G401 (cell line): ENCODE results near the gene CREBBP. TPM values are rescaled to one million over a fixed set of nuclear protein-coding genes. Genes with fewer than 3 reads are reported as not detected.

Experiments used
- DNase-seq: peaks from one replicate; pipeline ENCODE4 v3.0.0-alpha.2; 2015; ENCODE audit warnings: low spot score
- in situ Hi-C: cut with HindIII; loops from 2 replicates; pipeline ENCODE4 v1.10.0; 2016; ENCODE audit warnings: low sequenced_read_pairs, mixed read lengths
- total RNA-seq: library from RNA; depleted of rRNA; stranded (reverse); fragments of >200 nt; shearing (Covaris generic); gene quantifications from 2 replicates; pipeline ENCODE4 v1.2.3, GENCODE V29; 2014

CREBBP gene
- total RNA-seq, 1 experiment from 2014 or later: 8.6 TPM

DNA sequence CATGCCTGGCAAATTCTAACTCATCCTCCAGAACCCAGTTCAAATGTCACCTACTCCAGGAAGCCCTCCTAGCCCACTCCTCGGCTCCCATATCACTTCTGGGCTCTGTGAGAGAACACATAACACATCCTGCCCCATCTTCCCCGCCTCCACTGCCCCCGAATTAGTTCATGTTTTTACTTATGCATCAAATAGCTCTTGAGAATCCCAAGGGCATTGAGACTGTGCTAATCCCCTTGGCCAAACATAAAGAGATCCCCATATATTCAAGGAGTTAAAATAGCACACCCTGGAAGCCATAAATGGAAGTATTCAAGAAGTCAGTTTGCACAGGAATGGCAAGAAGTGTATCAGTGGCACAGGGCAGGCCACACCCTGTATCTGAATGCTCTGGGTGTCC is 2.0 kb upstream of the CREBBP start:
- in situ Hi-C loops: no loop called here
- no peak for DNase-seq

DNA sequence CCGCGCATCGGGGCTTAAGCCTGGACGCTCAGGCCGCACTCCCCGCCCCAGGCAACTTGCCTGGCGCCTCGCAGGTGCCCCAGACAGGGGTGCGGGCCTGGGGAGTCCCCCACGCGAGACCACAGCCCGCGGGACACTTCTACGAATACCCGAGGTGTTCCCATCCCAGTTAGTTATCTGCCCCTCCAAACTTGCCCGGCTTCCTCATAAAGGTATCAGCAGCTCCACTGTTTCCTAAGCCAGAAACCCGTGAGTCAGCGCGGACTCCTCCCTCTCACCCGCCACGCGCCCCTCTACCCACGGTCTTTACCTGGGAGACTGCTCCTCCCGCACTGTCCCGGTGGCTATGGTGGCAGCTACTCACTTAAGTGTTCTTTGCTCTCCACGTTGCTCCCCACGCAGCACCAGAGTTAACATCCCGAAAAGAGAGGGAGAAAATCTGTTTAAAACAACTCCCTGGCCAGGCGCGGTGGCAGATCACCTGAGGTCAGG is 1.0 kb upstream of the CREBBP start:
- no peak for DNase-seq
- in situ Hi-C loops: no loop called here

DNA sequence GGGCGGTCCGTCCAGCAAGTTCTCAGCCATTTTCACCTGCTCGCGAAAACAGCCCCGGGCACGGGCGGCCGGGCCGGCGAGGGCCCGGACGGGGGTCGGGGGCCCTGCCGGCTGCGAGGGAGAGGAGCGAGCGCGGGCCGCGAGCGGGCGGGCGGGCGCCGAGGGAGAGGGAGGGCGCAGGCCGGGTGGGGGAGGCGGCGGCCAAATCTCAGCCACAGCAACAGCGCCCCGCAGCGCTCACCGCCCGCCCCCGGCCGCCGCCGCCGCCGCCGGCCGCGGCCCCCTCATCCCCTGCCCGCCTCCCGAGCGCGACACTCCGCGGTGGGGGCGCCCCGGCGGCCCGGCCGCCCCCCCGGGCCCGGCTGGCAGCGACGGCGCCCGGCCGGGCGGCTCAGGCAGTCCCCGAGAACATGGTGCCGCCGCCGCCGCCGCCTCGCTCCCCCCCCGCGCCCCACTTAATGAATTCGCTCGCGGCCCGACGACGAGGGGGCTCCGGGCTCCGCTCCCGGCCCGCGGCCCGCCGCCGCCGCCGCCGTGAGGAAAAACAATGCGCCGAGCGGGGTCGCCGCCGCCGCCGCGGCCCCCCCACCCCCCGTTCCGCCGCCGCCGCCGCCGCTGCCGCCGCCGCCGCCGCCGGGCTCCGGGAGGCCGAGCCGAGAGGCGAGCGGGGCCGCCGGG is 487 bp downstream of the CREBBP start:
- in situ Hi-C loops: no loop called here
- peak; percentile 61 for DNase-seq

DNA sequence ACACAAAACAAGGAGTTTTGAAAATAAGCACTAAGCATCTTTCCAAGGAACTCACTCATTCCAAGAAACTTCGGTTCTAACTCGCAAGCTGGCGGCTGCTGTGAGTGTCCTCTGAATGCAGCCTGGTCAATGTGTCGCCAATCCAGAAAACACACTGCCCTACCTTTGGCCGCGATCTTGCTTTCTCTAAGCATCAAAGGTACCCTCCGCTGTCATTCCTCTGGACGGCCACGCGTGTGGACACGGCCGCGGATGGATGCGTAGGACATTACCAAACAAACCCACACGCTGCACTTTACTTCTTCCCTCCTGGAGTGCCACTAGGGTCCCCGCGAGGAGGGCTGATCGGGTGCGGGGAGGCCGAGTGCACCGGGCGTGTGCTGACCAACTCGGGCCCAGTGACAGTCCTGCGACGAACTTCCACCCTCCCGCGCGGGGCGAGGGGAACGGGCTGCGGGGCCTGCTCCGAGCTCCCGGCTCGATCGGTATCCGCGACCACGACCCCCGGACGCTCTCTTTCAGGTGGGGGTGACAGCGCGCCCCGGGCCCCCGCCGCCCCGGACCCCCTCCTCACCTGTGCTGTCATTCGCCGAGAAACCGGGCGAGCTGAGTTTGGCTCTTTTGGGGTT is 1.1 kb downstream of the CREBBP start:
- no peak for DNase-seq
- in situ Hi-C loops: no loop called here

DNA sequence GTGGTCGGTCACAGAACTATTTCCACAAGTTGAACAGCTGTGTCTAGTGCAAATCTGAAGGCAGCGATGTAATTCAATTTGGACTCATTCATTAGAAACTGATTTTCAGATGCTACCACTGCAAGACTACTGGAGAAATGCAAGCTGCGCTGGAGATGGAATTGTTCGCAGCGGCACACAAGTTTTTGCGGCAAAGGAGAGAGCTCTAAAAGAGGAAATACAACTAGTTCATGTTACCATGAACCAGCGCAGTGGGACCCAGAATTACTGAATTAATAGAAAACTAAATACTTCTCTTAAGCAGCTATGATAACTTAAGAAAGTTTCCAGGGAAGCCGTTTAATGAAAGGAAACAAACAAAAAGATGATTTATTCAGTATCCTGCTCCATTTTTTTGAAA is 1.9 kb downstream of the CREBBP start:
- in situ Hi-C loops: no loop called here
- DNase-seq: no peak

DNA sequence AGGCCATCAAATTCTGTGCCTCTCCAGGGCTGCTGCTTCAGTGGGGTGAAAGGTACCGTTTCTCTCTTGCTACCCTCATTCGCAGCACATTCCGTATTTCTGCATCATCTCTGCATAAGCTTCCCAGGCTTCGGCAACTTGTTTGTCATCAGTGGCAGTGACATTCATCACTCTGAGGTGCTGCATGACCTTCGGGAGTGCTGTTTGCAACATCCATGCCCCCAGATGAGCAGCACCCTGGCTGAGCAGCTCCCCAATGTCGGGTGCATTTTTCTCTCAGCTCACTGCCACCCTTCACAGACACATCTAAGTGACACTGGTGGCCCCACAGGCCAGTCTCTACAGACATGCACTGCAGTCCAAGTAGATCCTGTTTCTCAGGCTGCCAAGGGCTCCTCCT is 3.8 kb downstream of the CREBBP start:
- no peak for DNase-seq
- in situ Hi-C loops: no loop called here

DNA sequence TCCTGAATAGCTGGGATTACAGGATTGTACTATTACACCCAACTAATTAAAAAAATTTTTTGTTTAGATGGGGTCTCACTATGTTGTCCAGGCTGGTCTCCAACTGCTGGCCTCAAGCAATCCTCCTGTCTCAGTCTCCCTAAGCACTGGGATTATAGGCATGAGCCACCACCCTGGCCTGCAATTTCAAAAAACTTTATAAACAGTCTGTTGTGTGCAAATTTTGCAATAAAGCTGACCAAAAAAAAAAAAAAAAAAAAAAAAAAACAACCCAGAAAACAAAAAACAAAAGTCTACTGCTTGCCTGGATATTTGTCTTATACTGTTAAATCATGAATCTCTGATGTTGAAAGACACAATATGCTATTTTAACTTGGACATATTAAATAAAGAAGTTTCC is 4.4 kb downstream of the CREBBP start:
- in situ Hi-C loops: no loop called here
- no peak for DNase-seq

DNA sequence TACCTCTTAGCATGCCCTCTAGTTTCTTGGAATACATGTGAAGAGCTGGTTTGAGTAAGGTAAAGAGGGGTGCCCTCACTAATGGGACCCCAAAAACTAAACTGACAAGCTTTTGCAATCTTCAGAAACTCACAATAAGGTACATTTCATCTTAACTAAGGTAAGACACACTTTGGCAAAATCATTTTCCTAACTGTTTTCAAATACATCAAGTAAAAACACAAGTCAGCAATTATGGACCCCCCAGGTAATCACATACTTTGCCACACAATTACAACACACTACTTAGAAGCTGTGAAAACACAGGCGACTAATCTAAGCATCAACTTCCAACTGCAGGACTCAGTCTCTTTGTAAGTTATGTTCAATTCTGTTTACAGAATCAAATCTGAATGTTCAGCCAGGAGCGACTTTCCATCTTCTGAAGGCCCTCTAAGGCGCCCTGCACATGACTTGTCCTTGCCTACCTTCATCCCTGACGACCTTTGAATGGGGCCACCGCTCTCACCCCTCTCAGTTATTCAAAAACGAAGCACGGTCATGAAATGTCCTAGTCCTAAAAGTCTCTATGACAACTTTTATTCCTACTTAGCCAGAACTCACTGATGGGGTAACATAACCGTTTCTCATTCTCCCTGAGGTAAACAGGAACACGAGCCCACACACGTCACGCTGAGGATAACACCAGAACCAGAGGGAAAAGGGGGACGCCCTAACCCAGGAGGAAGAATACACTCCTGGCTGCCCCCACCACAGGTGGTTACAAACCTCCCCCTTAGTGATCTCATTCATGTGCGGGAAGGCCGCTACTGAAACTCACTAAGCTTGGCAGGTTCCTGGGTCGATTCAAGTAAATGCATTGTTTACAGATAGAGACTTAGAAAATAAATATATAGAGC is 5.5 kb downstream of the CREBBP start:
- in situ Hi-C loops: no loop called here
- DNase-seq: no peak

DNA sequence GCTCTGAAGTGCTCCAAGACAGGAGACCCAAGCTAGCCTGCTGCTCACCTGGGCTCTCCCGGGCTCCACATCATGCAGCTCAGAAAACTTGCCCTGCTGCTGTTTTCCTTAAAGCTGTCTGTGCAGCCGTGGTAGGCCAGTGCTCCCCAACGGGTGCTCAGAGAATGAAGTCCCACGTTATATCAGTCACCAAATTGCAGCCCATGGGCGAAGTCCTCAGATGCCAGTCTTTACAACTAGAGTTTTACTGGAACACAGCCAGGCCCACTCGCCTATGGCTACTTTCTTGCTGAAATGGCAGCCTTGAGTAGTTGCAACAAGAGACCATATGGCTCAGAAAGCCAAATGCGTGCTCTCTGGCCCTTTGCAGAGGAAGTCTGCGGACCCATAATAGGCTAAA is 6.3 kb downstream of the CREBBP start:
- no peak for DNase-seq
- in situ Hi-C loops: no loop called here

DNA sequence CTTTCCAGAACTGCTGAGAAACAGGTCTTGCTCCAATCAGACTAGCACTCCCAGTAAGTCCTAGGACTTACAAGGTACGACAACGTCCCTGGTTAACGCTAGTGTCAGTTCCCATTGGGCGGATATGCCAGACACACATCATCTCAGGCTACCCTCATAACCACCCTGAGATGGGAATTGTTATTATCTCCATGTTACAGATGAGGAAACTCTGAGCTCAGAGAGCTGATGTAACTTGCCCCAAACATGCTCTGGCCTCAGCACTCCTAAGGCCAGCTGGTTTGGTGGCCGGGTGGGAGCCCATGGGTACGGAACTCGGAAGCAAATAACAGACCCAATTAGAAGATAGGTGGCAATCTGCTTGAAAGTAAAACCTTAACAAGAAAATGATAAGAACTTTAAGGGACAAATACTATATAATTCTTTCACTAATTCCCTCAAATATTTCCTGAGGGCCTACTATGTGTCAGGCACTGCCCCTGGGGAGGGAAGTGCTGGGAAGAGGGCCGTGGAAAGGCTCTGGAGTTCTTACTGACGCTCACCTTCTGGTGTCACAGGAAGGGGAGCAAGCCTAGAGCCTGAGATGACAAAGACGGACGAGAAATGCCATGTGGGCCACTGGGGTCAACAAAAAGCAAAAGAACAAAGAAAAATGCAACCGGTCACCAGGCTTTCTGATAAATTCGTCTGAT is 6.9 kb downstream of the CREBBP start:
- in situ Hi-C loops: no loop called here
- peak; percentile 35 for DNase-seq

DNA sequence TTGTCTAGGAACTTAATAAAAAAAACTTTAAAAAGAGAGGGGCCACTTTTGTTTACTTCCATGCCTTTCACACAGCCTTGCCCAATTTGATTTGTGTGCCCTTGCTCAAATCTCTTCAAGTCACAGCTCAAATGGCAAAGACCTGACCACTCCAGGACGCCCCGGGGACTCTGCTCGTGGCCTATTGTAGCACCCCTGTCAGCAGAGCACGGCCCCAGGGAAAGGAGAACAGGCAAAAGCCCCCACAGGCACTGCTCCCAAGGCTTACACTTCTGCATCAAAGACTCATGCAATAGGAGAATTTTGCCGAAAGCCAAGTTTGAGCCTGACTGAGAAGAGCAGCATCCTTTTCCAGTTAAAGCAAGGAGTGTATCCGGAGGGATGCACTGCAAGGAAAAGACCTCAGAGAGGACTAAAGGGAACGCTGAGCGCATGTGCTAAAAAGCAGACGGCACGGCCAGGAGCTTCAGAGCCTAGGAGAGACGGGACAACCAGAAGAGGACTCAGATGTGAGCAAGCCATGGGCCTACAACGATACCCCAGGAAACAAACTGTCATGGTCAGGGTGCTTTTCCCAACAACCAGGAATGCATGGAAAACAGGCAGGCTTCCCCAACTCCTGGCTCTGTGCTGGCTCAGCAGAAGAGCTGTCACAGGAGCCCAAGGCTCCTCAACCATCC is 8.2 kb downstream of the CREBBP start:
- DNase-seq: peak; percentile 43
- in situ Hi-C loops: no loop called here

DNA sequence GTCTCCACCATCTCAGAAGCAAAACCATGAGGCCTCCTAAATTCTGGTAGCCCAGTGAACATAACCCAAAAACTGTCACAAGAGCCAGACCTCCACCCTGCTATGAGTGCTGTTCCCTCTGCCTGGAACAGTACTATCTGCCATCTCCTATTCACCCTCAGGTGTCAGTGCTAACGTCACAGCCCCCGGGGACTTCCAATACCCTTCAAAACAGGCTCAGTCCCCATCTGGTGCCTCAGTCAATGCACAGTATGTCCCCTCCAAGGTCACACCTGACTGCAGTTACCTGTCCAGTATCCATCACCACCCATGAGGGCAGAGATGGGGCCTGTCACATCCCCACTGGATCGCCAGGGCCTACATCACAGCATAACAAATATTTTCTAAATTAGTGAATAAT is 11.5 kb downstream of the CREBBP start:
- DNase-seq: no peak
- in situ Hi-C loops: no loop called here

DNA sequence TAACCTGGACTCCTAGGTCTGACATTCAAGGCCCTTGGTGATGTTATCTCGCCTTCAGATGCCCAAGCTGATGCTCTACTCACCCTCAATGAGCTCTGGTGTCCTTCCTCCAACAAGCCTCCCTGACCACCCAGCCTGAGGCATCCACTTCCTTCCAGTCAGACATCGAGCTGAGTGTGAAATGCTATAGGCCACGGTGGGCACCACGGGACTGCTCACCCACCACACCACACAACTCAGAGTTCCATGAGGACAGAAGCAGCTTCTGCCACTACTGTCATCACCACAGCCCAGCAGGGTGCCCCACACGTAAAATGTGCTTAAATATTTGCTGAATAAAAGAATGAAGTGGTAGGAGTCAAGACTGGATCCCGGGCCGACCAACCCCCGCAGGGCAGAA is 12.0 kb downstream of the CREBBP start:
- DNase-seq: no peak
- in situ Hi-C loops: no loop called here

DNA sequence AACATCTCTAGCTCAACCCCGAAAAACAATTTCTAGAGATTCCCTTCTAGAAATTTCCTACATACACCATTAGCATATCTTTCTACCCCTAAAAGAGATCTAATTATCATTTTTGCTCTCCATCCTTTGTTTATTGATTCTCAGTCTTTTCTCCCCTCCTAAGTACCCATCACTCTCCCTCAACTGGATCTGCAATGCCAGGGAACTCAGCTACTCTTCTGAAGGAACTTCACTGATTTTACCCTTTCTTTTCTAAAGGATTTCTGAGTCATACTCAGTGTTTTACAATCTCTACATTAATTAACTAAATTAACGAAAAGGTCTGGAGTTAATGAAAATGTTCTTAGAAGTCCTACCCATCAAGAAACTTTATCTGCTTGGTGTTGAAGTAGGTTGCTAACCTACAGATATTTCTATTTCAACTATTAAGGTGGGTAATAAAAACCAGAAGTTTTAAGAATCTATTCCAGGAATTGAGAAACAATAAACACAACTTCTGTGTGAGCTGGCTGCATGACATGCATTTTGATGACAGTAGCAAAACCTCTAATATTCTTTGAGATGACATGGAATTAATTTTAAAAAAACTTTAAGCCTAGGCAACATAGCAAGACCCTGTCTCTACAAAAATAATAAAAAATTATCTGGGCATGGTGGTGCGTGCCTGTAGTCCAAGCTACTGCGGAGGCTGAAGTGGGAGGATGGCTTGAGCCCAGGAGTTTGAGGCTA is 13.6 kb downstream of the CREBBP start:
- DNase-seq: no peak
- in situ Hi-C loops: no loop called here

DNA sequence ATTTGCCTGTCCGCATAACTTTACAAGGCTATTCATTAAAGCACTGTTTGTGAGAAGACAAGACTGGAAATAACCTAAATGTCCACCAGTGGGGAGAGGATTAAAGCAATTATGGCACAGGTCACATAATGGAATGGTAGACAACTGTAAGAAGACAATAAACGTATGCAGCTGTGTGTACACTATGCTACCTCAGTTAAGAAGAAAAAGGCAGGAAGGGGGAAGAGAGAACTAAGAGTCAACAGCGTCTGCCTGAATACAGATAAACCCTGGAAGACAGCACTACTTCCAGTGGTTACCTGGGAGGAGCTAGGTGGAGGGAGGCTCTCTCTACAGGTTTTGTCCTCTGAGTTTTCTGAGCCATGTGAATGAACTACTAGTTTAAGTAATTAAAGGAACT is 15.3 kb downstream of the CREBBP start:
- no peak for DNase-seq
- in situ Hi-C loops: no loop called here

DNA sequence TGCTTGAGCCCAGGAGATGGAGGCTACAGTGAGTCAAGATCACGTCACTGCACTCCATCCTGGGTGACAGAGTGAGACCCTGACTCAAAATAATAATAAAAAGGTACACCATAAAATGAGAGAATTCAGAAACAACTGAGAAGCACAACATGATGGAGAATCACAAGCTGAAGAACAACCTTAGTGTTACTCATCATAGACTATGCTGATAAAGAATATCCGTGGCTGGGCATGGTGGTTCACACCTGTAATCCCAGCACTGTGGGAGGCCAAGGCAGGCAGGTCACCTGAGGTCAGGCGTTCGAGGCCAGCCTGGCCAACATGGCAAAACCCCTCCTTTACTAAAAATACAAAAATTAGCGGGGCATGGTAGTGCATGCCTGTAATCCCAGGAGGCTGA is 16.0 kb downstream of the CREBBP start:
- no peak for DNase-seq
- in situ Hi-C loops: no loop called here

DNA sequence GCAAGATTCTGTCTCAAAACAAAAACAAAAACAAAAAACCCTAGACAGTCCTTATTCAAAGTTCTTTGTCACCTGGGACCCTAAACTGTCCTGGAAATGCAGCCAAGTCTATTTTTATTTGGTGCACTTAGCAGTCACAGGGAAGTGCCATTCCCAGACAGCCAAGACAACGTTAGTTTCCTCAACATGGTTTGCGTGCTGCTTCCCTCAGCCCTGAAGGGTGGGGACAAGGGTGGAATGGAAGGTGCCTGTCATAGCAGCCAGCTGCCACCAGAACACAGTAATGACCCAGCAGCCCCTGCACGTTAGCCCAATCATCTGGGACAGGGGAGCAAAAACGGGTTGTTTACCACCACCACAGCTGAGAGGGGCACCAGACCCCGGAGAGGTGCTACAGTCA is 16.9 kb downstream of the CREBBP start:
- in situ Hi-C loops: no loop called here
- DNase-seq: peak; percentile 32

DNA sequence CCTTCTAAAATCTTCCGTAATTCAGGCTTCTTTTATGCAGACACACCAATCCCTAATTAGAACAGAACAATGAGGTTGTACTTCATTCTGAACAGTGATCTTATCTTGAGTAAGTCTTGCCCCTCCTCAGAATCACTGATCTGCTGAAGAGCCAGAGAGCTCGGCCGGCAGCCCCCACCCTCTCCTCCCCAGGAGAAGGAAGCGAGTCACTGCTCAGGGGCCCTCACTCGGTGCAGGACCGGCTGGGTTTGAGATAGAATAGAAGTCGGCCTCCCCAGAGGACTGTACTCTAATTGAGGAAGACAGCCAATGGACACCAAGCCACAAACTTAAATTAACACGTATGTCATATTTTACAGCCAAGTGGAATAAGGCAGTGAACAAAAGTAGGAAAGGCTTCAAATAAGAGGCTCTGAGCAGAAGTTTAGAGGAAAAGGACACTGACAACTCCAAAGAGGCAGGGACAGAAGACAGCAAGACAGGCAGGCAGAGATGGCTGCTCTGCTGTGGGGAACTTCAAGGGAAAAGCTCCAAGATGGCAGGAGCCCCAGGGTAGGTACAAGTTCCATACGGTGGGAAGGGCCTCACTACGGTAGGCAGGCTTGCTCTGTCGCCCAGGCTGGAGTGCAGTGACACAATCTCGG is 18.6 kb downstream of the CREBBP start:
- peak; percentile 31 for DNase-seq
- in situ Hi-C loops: no loop called here
